NK-92 (cell line): ENCODE measurements around the gene ROBO3.

Experiments used
- DNase-seq: peaks from one replicate; lab custom pipeline; 2025; ENCODE audit not compliant: unreplicated experiment; lab: John Stamatoyannopoulos, UW

ROBO3 gene

DNA sequence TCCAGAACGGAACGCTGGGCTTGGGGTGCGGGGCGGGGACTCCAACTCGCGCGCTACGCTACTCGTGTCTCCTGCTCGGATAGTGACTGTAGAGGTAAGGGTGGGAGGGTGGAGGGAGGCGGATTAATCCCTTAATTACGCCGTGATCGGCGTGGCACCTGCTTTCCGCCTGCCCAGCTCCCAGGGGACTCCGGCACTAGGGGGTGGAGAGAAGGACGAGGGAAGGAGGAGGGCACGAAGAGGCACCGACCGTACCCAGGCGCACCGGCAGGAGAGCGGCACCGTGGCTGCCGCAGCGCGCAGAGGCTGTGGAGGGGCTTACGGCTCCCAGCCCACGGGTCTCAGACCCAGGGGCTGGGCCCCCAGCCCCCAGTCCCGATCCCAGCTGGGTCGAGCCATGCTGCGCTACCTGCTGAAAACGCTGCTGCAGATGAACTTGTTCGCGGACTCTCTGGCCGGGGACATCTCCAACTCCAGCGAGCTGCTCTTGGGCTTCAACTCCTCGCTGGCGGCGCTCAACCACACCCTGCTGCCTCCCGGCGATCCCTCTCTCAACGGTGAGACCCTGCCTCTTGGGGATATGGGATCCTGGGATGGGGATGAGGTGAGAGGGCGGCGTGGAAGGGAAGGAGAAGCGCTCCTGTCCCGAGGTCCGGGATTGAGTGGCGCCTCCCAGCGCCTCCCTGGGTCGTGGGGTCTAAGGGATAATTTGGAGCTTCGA is at the start of gene ROBO3:
ROBO3 (plus strand) TSS at position 252 of the 721 bp plus-strand sequence; CDS start at position 398, 146 bp downstream.
- DNase-seq: no peak

DNA sequence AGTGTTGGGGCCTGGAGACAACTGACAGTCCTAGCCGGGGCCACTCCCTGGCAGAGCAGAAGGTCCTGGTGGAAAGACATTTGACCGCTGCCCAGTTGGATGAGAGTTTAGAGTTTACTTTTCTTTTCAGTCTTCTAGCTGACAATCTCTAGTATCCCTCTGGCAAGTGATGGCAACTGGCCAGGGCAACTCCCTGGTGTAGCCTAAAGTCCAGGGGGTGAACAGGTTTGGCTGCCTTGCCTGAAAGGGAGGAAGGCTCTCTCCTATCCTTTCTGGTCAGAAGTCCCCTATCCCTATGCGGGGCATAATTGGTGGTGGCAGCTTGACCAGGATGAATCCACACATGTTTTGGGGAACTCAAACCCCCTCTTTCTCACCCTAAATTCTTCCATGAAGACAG is 48.2 kb upstream of the ROBO3 start:
- DNase-seq: no peak

GRCh38 chr11:124821995-124822730 is 43.1 kb upstream of the ROBO3 start:
- no peak for DNase-seq

DNA sequence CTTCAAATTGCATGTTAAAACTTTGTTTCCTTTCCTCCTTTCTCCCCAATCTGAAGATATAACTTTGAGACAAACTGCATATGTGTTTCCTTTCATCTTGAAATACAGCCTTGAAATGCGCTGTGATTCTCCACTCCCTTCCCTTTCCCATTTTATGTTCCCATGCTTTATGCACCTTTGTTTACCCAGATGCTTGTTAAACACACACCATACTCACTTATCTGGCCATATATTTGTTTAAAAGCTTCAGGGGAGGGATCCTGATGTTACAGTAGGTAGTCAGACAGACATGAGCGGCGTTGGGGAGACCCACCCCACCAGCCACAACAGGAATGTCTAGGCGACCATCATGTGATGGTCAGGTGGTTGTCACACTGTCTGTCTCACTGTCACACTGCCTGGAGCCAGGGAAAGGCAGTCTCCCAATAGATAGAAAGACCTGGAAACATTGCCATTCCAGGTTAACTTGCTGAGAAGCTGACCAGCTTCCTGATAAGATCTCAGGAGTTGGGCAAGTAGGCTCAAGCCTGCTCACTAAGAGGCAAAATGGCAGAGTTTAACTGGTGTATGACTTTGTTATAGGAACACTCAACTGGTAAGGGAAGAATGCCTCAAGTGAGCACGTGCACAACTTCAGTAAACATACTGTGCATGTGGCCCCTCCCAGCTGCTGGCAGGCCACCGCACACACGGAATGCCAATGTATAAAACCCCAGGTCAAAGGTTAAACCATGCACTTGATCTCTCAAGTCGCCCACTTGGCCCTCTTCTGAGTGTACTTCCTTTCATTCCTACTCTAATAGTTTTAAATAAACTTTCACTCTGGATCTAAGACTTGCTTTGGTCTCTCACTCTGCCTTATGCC is 41.5 kb upstream of the ROBO3 start:
- no peak for DNase-seq

DNA sequence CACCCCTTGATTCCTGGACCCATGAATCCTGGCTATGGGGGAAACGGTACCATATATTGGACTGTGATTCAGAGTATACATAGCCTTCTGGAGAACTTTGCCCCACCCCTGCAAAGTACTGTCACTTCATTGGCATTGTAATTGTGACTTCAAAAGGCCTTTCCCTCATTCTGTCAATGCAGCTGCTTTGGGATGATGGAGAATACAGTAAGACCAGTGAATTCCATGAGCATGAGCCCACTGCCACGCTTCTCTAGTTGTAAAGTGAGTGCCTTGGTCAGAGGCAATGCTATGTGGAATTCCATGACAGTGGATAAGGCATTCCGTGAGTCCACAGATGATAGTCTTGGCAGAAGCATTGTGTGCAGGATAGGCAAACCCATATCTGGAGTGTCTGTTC is 39.4 kb upstream of the ROBO3 start:
- no peak for DNase-seq

- DNase-seq: no peak
These were observed 35.2 kb upstream of the ROBO3 start for GRCh38 chr11:124829986-124830385.

- no peak for DNase-seq
These were observed 34.5 kb upstream of the ROBO3 start for GRCh38 chr11:124830749-124831148.

DNA sequence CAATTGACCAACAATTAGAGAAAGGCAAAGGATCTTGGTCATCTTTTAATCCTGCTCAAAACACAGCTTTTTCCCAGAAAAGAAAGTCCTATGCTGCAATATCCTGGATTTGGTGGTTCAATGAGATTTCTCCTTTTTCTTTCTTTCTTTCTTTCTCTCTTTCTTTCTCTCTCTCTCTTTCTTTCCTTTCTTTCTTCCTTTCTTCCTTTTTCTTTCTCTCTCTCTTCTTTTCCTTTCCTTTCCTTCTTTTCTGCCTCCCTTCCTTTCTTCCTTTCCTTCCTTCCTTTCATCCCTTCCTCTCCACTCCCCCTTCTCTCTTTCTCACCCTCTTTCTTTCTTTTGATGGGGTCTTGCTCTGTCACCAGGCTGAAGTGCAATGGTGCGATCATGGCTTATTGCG is 33.3 kb upstream of the ROBO3 start:
- no peak for DNase-seq

- no peak for DNase-seq
These were observed 32.7 kb upstream of the ROBO3 start for GRCh38 chr11:124832571-124832970.

DNA sequence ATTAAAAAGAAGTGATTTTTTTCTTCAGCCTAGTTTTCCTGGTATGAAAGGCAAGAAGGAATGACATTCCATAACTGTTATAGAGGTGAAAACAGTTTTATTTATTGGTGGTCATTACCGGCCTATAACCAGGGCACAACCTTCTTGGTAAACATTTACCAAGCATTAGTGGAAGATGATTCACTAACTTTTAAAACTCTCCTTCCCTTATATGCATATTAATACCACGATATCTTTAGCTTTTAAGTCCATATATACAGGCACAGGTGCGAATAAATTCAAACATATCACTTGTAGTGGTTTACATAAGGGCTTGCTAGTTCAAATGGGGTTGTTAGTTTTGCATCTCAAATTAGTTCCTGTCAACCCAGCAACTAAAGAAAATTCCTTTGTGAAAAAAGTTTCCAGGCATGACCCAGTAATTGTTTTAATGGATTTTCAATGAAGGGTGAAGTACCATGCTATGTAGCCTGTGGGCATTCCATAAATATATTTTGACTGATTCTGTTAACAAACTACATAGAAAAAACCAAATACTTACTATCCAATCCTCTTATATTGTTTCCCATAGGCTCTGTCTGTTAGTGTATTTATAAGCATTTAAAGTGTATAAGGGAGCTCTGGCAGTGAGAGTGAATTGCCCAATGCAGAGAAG is 30.6 kb upstream of the ROBO3 start:
- no peak for DNase-seq

- no peak for DNase-seq
These were observed 29.3 kb upstream of the ROBO3 start for GRCh38 chr11:124835918-124836317.

- no peak for DNase-seq
These were observed 27.8 kb upstream of the ROBO3 start for GRCh38 chr11:124837491-124837856.

GRCh38 chr11:124838805-124839127 is 26.5 kb upstream of the ROBO3 start:
- DNase-seq: no peak

DNA sequence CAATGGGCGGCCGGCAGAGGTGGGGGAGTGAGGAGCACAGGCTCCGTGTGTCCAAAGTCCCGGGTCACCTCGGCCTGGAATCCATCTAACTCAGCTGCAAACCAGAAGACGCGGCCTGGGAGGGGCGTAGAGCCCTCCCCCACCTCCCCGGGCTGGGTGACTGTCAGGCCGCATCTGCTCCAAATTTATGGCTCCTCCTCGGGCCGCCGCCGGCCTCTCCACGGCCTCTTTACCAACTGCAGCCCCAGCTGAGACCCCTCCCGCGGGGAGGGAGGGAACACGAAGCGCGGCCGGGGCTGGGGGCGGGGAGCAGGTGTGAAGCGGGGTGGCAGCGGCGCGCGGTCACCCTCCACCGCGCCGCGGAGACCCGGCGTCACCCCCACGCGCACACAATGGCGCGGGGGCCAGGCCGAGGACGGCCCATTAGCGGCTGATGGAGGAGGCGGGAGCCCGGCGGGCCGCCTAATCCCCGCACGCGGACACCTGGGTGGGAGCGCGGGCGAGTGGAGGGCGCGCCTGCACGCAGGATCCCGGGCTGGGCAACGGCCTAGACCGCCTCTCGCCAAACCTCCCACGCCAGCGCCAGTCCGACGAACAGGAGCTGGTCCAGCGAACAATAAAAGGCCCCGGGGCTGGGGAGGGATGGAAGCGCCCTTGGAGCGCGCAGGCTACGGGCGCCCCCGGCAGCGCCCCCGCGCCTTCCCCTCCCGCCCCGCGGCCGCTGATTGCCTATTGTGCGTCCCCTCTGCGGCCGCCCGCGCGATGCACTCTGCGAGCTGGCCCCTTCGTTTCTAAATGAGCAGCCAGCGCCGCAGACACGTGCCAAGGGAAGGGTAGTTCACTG is 25.9 kb upstream of the ROBO3 start:
- DNase-seq: no peak

DNA sequence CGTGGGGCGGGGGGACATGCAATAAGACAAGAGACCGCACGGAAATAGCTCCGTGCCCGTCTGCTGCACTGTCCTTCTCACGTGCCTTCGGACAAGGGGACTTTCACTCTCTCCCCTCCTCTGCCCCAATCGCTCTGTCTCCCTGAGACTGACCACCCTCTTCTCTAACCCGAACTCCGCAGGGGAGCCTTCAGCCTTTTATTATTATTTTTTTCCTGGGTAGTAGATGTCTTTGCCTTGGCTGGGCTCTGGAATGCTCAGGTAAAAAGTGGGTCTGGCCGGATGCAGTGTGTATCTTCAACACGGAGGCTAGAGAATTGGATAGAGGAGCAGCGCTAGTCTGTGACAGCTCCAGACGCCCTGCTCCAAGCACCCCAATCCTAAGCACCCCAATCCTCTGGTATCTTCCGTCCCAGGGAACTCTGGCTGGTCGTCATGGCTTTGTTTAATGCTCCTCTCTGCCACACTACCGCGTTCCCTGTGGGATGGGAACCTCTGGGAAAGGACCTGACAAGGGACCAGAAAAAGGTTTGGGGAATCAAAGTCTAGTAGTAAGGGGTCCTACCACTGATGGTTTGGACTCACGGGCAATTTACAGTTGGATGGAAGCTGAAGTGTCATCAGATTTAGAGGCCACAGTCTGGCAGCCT is 25.1 kb upstream of the ROBO3 start:
- DNase-seq: no peak

DNA sequence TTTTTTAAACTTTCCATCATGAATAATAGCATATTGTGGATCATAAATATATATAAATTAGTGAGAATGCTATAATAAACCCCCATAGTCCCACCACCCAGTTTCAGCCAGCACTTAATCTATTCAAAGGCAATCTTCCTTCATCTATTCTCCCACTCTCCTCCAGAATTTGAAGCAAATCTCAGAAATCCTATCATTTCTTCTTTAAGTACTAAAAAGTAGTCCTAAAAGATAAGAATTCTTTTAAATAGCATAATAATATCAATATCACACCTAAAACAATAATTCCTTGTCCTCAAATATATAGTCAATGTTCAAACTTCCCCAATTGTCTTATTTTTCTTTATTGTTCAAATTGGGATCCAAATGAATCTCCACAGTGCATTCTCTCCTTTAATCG is 24.6 kb upstream of the ROBO3 start:
- no peak for DNase-seq

DNA sequence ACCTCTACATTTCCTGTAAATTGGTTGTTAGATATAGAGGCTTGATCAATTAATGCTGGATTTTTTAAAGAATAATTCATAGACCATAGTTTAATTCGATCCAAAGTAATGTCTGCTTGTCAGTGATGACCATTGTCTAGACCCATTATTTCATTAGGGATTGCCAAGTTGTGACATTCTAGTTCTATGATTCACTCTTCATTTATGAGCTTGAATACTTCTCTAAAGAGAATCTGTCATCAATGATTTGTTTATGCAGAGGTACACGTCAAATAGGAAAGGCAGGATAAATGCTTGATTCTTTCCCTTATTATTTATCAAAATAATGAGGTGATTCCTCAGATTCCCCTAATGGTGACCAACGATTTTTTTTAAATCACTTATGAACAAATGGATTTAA is 24.0 kb upstream of the ROBO3 start:
- DNase-seq: no peak

DNA sequence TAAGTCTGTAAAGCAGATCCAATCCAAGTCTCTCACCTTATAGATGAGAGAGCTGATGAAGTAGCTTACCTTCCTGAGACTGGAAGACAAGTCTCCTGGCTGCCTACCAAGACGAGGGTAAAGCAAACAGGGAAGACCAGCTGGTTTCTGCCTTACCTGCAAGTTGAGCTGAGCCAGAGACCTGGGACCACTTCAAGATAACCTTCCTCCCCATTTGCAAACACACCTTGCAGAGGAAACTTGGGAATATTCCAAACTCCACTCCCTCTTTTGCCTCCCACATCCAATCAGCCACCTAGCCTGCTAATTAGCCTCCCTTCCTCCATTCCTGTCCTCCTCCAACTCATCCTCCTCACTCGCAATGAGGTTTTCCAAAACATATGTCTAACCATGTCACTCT is 23.4 kb upstream of the ROBO3 start:
- no peak for DNase-seq

GRCh38 chr11:124842305-124842704 is 22.9 kb upstream of the ROBO3 start:
- DNase-seq: no peak

DNA sequence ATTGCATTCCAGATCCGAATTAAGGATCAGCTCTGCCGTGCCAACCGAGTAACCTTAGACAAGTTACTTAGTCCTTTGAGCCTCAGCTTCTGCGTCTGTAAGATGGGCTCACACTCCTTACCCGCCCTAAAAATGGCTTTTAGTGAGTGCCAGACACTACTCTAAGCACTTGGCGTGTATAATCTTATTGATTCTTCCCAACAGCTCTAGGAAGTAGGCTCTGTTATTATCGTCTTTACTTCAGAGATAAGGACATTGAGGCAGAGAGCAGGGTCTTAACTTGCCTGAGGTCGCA is 21.7 kb upstream of the ROBO3 start:
- DNase-seq: no peak
